Liver (tissue), 9 donors: ENCODE data around the gene ADAP1. TPM values are rescaled to one million over a fixed set of nuclear protein-coding genes. Genes with fewer than 3 reads are reported as not detected.

Experiments
- DNase-seq: peaks from one replicate; pipeline ENCODE4 v3.0.0-alpha.2; 2017; ENCODE audit warnings: low spot score
- H3K27ac ChIP-seq, 2 donors: one replicate each; pipeline ENCODE4 v1.7.0; 2013; ENCODE audit warnings: inconsistent platforms in 2 of 2, low read length in 2 of 2, control low read depth in 1 of 2, low read depth in 1 of 2, mild to moderate bottlenecking in 1 of 2
- H3K27me3 ChIP-seq, 4 donors: one replicate each; pipeline versions ENCODE4 v1.6.1 to v1.7.0; 2013; ENCODE audit warnings: low read length in 3 of 4, inconsistent platforms in 1 of 4, mild to moderate bottlenecking in 1 of 4, moderate library complexity in 1 of 4; ENCODE audit not compliant: control insufficient read depth in 4 of 4, insufficient read depth in 4 of 4
- H3K36me3 ChIP-seq, 4 donors: one replicate each; pipeline versions ENCODE4 v1.6.1 to v1.7.0; 2013; ENCODE audit warnings: low read length in 3 of 4, mild to moderate bottlenecking in 3 of 4, low read depth in 1 of 4, moderate library complexity in 1 of 4; ENCODE audit not compliant: control insufficient read depth in 4 of 4, insufficient read depth in 3 of 4
- H3K4me1 ChIP-seq, 4 donors: one replicate each; pipeline versions ENCODE4 v1.6.1 to v1.7.0; 2013; ENCODE audit warnings: low read length in 3 of 4, mild to moderate bottlenecking in 3 of 4, moderate library complexity in 1 of 4; ENCODE audit not compliant: control insufficient read depth in 4 of 4, insufficient read depth in 4 of 4
- H3K4me3 ChIP-seq, 3 donors: one replicate each; pipeline versions ENCODE4 v1.6.1 to v1.7.0; 2013; ENCODE audit warnings: low read length in 3 of 3, control low read depth in 1 of 3, low read depth in 1 of 3, mild to moderate bottlenecking in 1 of 3
- H3K9ac ChIP-seq, 2 donors: one replicate each; pipeline ENCODE4 v1.7.0; 2013; ENCODE audit warnings: low read length in 2 of 2, mild to moderate bottlenecking in 2 of 2, moderate library complexity in 2 of 2, control low read depth in 1 of 2, low read depth in 1 of 2
- H3K9me3 ChIP-seq, 4 donors: one replicate each; pipeline versions ENCODE4 v1.6.1 to v1.7.0; 2013; ENCODE audit warnings: low read length in 3 of 4; ENCODE audit not compliant: control insufficient read depth in 4 of 4
- EGR1 ChIP-seq, 2 donors: IDR thresholded peaks; 2 replicates each; pipeline ENCODE4 v1.6.1; 2016 to 2018; ENCODE audit warnings: antibody characterized with exemption in 2 of 2, low read depth in 2 of 2
- FOXA1 ChIP-seq: IDR thresholded peaks from 2 replicates; pipeline ENCODE4 v1.6.1; 2016; ENCODE audit warnings: antibody characterized with exemption
- FOXA2 ChIP-seq: IDR thresholded peaks from 2 replicates; pipeline ENCODE4 v1.6.1; 2016; ENCODE audit warnings: antibody characterized with exemption
- GABPA ChIP-seq, 2 donors: IDR thresholded peaks in 1 of 2; conservative IDR thresholded peaks in 1 of 2; 2 replicates each; pipeline ENCODE4 v1.6.1; 2016; ENCODE audit warnings: antibody characterized with exemption in 2 of 2, mild to moderate bottlenecking in 1 of 2, moderate library complexity in 1 of 2
- HNF4A ChIP-seq, 2 donors: conservative IDR thresholded peaks; 2 replicates each; pipeline ENCODE4 v1.6.1; 2016; ENCODE audit warnings: antibody characterized with exemption in 2 of 2, mild to moderate bottlenecking in 2 of 2
- HNF4G ChIP-seq: IDR thresholded peaks from 2 replicates; pipeline ENCODE4 v1.6.1; 2016; ENCODE audit warnings: antibody characterized with exemption
- NR2F2 ChIP-seq: IDR thresholded peaks from 2 replicates; pipeline ENCODE4 v1.6.1; 2016; ENCODE audit warnings: antibody characterized with exemption
- RAD21 ChIP-seq, 2 donors: IDR thresholded peaks; 2 replicates each; pipeline ENCODE4 v1.6.1; 2016; ENCODE audit warnings: antibody characterized with exemption in 2 of 2, mild to moderate bottlenecking in 2 of 2
- RXRA ChIP-seq, 2 donors: IDR thresholded peaks; 2 replicates each; pipeline ENCODE4 v1.6.1; 2017 to 2018; ENCODE audit warnings: antibody characterized with exemption in 2 of 2, mild to moderate bottlenecking in 1 of 2
- SP1 ChIP-seq: IDR thresholded peaks from 2 replicates; pipeline ENCODE4 v1.6.1; 2018; ENCODE audit warnings: antibody characterized with exemption, mild to moderate bottlenecking
- TAF1 ChIP-seq: conservative IDR thresholded peaks from 2 replicates; pipeline ENCODE4 v1.6.1; 2016; ENCODE audit warnings: antibody characterized with exemption, mild to moderate bottlenecking
- YY1 ChIP-seq: IDR thresholded peaks from 2 replicates; pipeline ENCODE4 v1.6.1; 2016; ENCODE audit warnings: antibody characterized with exemption, mild to moderate bottlenecking
- ZBTB33 ChIP-seq: IDR thresholded peaks from 2 replicates; pipeline ENCODE4 v1.6.1; 2016; ENCODE audit warnings: antibody characterized with exemption
- WGBS: extraction: QIAGEN DNeasy Blood & Tissue Kit; methylation state at CpG from one replicate; pipeline ENCODE4 v1.1.7; 2013; 5-methylcytosine and 5-hydroxymethylcytosine counted together
- polyA plus RNA-seq, 2 donors: library from polyadenylated mRNA; stranded (reverse) in 1 of 2; unstranded in 1 of 2; fragments of 200-250 nt in 1 of 2; fragments of >200 nt in 1 of 2; fragmentation: Nextera tagmentation in 1 of 2; extraction: Ambion mirVana in 1 of 2; gene quantifications; one replicate each; pipeline versions ENCODE4 v1.2.1 to v1.2.3, GENCODE V29; 2013 to 2015
- total RNA-seq, 2 donors: library from RNA; depleted of rRNA; stranded (reverse); fragments of >200 nt; gene quantifications; one replicate each; pipeline ENCODE4 v1.2.3, GENCODE V29; 2014
- TF ChIP-seq, protein P1 (sequence below): IDR thresholded peaks from 2 replicates; pipeline ENCODE4 v1.6.1; 2016; ENCODE audit warnings: antibody characterized with exemption
- TF ChIP-seq, protein P2 (sequence below): IDR thresholded peaks from 2 replicates; pipeline ENCODE4 v1.6.1; 2016; ENCODE audit warnings: antibody characterized with exemption
- TF ChIP-seq, protein P3 (sequence below): fragments of 150-350 bp; IDR thresholded peaks from 2 replicates; pipeline ENCODE4 v1.5.1; 2017; ENCODE audit warnings: improper control_type of control experiment, low read depth, low read length; ENCODE audit not compliant: missing input control
- donor health status: healthy.
- donor health status: healthy.
- donor health status: healthy.
- donor health status: healthy.
- donor health status: healthy.

Gene ADAP1
- total and polyA plus RNA-seq, 4 donors: 0.46 to 3.7 (median 2.7) TPM

DNA sequence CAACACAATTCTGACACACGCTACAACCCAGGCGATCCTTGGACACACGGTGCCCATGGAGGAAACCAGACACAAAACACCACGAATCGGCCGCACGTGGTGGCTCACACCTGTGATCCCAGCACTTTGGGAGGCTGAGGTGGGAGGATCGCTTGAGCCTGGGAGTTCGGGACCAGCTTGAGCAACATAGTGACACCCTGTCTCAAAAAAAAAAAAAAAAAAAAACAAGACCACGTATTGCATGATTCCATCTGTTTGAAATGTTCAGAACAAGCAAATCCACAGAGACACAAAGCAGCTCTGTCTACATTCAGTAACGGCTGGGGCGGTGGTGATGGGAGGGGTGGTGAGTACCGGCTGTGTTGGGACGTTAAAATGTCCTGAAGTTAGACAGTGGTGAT is 25.2 kb downstream of the ADAP1 start:
- no peak overlapping the region for H3K27ac ChIP-seq
- no peak for DNase-seq
- peaks cover 0 to 3% (median 0%) of the 10 kb centered on the region in 4 donors for H3K4me1 ChIP-seq
- no peaks in the 10 kb centered on the region for H3K27me3 ChIP-seq
- H3K36me3 ChIP-seq: peaks cover 0 to 3% (median 0%) of the 10 kb centered on the region in 4 donors
- H3K9ac ChIP-seq: no peak overlapping the region
- H3K4me3 ChIP-seq: no peak overlapping the region
- WGBS: 87% methylated on average over 14 of the region's 14 CpGs
- TF ChIP-seq EGR1 (IDR thresholded peaks at IDR 0.05; ENCODE audit: low read depth in 2 of 2): no peak
- no peak for TF ChIP-seq RXRA (IDR thresholded peaks at IDR 0.05)
- no peak for TF ChIP-seq SP1
- no peak for TF ChIP-seq HNF4A (conservative IDR thresholded peaks at IDR 0.05)
- TF ChIP-seq GABPA (IDR thresholded peaks at IDR 0.05 in 1 of 2, conservative IDR thresholded peaks at IDR 0.05 in 1 of 2): no peak
- TF ChIP-seq, protein P1, sequence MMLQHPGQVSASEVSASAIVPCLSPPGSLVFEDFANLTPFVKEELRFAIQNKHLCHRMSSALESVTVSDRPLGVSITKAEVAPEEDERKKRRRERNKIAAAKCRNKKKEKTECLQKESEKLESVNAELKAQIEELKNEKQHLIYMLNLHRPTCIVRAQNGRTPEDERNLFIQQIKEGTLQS: no peak
- TF ChIP-seq HNF4G: no peak
- TF ChIP-seq, protein P2, sequence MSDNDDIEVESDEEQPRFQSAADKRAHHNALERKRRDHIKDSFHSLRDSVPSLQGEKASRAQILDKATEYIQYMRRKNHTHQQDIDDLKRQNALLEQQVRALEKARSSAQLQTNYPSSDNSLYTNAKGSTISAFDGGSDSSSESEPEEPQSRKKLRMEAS: no peak
- TF ChIP-seq, protein P3, sequence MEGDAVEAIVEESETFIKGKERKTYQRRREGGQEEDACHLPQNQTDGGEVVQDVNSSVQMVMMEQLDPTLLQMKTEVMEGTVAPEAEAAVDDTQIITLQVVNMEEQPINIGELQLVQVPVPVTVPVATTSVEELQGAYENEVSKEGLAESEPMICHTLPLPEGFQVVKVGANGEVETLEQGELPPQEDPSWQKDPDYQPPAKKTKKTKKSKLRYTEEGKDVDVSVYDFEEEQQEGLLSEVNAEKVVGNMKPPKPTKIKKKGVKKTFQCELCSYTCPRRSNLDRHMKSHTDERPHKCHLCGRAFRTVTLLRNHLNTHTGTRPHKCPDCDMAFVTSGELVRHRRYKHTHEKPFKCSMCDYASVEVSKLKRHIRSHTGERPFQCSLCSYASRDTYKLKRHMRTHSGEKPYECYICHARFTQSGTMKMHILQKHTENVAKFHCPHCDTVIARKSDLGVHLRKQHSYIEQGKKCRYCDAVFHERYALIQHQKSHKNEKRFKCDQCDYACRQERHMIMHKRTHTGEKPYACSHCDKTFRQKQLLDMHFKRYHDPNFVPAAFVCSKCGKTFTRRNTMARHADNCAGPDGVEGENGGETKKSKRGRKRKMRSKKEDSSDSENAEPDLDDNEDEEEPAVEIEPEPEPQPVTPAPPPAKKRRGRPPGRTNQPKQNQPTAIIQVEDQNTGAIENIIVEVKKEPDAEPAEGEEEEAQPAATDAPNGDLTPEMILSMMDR: no peak
- TF ChIP-seq FOXA2: no peak
- no peak for TF ChIP-seq YY1
- no peak for TF ChIP-seq FOXA1
- TF ChIP-seq RAD21 (IDR thresholded peaks at IDR 0.05): no peak
- no peak for TF ChIP-seq TAF1
- TF ChIP-seq ZBTB33: no peak
- TF ChIP-seq NR2F2: no peak
- no peaks in the 10 kb centered on the region for H3K9me3 ChIP-seq

- Histone ChIP-seq H3K36me3 (peaks cover 0 to 3% (median 0%) of the 10 kb centered on the region in 4 donors), H3K9ac (no peak overlapping the region), H3K9me3 (no peaks in the 10 kb centered on the region), H3K27ac (no peak overlapping the region), H3K4me3 (no peak overlapping the region), H3K27me3 (no peaks in the 10 kb centered on the region), H3K4me1 (peaks cover 0 to 6% (median 2%) of the 10 kb centered on the region in 4 donors)
- TF ChIP-seq HNF4A (conservative IDR thresholded peaks at IDR 0.05) (no peak), GABPA (IDR thresholded peaks at IDR 0.05 in 1 of 2, conservative IDR thresholded peaks at IDR 0.05 in 1 of 2) (no peak), HNF4G (no peak), EGR1 (IDR thresholded peaks at IDR 0.05; ENCODE audit: low read depth in 2 of 2) (no peak), FOXA2 (no peak), RXRA (IDR thresholded peaks at IDR 0.05) (no peak)
- DNase-seq: no peak
- WGBS: 82% methylated on average over 21 of the region's 21 CpGs
Observed at GRCh38 chr7:927031-927671, 27.3 kb downstream of the ADAP1 start.
